NCI-H1436 (cell line): ENCODE results near the gene GLCE.
A peak's percentile ranks its signal among the peaks of the same experiment; 100 is the strongest.
"Not testable (repeated sequence)": the region's sequence is repeated elsewhere in the genome, so short reads cannot be mapped to it uniquely, and the experiment has no call there.

Source experiments
- DNase-seq: peaks from one replicate; lab custom pipeline; 2025; lab: John Stamatoyannopoulos, UW

The GLCE gene

GRCh38 chr15:69275074-69275670 is 114.7 kb downstream of the GLCE start:
- no peak for DNase-seq

DNA sequence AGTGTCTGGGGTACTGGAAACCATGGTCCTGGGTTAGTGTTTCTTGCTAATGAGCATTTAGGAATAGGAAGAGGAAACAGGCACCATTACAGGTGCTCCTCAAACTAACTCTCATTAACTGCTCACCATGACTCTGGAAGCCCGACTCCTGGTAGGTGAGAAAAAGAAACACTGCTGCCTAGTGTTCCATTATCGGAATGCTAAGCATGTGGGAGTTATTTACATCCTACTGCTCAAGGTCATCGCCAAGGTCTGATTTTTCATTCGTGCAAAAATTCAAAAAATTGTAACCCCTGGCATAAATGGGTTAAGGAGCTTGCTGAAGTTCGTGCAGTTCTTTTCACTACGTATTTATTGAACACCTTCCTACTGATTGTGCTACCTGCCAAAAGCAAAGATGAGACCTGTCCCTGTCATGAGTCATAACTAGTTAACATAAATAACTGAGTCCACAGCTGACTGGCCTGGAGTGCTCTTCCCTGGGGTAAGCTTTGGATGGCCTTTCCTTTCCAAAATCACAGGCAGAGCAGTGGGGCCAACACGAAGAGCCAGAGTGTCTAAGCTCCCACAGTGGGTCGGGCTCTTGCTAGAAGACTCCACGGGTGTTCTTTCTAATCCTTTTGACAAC is 115.6 kb downstream of the GLCE start:
- DNase-seq = no peak

DNA sequence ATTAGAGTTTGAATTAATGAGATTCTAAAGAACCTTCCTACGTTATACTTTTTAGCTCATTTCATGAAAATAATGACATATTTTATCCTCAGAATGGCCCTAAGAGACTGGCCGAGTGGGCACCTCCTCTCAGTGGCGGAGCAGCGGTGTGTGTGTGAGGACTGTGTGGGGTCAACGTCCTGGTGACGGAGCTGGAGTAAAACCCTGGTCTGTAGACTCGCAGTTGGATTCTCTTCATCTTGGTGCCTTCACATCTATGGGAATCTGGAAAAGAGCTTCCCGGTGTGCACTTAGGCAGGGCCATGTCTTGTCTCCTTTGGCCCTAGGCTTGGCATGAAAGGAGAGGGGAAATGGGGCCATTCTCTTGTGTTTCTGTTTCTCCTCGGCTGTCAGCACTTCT is 116.9 kb downstream of the GLCE start:
- DNase-seq = no peak

DNA sequence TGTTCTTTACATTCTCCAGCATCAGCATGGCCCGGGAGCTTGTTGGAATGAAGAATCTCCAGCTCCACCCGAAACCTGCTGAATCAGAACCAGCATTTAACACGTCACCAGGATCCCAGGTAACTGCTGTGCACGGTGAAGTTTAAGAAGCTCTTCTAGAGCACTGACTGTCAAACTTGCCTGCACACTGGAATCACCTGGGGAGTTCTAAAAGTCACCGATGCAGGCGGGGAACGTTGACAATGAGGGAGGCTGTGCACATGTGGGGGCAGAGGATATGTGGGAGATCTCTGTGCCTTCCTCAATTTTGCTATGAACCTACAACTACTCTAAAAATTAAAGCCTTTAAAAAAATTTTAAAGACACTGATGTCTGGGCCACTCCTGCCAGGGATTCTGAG is 119.2 kb downstream of the GLCE start:
- no peak for DNase-seq

DNA sequence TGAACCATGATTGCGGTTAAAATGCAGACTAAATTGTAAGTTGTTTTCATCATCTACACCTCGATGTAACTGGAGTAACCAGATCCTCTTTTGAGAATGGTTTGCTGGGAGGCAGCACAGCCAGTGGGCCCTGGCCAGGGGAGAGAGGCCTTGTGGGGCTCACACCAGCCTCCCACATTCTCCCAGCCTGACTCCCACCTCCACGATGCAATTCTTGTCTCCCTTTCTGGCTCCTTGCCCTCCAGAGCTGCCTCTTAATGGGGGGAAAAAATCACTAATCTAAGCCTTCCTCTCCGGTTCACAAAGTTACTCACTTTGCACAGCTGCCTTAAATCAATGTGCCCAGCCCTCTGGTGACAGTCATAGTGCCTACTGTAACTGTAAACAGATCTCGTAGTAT is 120.3 kb downstream of the GLCE start:
- DNase-seq = no peak

DNA sequence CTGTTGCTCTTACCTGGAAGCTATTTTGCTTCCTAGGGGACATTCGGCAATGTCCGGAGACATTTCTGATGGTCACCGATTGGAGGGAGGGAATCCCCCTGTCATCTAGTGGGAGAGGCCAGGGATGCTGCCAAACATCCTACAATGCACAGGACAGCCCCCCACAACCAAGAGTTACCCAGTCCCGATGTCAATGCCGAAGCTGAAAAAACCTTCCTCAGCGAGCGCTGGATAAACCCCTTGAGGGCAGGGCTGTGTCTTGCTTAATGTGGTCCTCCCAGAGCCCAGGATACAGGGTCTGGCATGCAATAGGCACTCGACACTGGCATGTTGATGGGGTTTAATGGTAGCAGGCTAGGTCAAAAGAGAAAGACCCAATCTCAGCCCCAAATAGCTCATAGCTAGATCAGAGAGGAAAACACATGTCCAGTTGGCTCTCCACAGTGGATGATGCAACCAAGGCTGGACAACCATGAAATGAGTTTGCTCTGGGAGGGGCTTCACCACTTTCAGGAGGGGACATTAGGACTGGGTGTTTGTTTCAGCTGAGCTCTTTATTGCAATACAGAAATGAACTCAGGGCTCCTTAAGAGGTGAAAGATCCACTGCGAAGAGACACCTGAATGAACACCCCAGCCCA is 121.8 kb downstream of the GLCE start:
- no peak for DNase-seq

DNA sequence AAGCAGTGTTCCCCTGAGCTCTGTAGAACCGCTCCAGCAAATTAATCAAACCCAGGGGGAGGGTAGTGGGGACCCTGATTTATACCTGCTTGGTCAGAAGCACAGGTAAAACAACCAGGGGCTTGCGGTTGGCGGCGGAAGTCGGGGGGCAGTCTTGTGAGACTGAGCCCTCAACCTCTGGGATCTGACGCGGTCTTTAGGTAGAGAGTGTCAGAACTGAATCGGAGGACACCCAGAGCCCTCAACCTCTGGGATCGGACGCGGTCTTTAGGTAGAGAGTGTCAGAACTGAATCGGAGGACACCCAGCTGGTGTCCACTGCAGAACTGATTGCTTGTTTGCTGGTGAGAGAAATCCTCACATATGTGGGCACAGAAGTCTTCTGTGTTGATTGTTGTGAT is 125.4 kb downstream of the GLCE start:
- DNase-seq = no peak

GRCh38 chr15:69288011-69288410 is 127.6 kb downstream of the GLCE start:
- DNase-seq = no peak

DNA sequence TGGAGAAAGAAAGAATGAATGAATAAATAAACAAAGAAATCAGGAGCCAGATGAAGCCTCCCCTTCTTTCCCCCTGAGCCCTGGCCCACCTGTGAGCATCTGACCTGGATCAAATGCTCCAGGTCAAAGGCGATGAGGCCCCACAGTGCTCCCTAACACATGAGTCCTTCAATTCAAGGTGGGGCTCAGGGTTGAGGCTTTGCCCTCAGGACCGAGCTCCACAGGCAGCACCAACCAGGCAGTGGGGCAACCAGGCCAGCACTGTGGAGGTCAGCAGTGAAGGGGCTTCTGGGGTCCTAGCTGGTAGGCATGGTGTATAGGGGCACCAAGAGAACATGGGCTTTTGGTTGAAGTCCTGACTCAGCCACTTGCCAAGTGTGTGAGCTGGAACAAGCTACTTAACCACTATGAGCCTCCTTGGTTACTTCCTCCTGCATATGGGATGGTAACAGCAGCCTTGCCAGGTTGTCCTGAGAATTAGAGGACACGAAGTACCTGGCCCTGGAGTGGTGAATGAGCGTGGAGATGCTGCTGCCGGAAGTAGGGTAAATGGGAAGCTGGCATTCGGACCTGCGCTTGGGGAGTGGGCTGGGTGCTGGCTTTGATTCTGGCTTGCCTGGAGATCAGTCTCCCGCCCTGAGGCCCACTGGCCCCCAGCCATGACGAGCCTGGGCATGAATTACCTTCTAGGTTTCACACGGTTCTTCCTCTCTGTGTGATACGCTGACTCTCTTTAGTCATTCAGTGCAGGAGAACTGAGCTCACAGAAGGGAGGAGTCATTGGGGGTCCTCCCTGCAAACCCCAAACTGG is 128.3 kb downstream of the GLCE start:
- no peak for DNase-seq

DNA sequence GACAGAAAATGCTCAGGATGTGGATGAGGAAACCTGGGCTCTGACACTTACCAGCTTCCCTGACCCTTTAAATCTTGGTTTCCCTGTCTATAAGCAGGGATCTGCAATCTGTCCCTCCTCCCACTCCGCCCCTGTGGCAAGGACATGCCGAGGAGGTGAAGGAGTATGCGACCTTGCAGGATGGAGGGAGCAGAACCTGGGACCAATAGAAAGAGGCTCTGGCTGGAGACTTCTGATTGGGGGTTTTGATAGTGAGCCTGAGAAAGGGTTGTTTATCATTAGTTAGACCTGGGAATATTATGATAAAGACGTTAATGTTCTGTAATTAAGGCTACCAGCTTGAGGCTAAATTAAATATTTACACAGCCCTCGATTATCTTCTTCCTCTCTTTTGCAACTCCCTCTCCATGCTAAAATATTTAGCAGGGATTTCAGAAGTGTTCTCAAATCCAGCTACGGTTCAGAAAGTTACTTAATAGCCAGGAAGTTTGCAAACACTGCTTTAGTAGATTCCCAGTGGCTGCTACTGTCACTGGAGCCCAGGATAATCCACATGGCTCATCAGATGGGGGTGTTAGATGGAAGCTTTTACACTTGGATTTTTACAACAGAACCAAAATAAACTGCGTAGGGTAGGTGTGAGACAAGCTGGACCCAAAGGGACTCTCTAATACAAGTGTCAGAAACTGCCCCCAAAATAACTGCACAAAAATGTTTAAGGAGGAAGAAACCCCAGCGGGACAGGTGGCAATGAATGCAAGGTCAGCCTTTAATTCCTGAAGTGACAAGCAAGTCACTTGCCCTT is 129.1 kb downstream of the GLCE start:
- no peak for DNase-seq

- no peak for DNase-seq
These were observed 130.1 kb downstream of the GLCE start for GRCh38 chr15:69290346-69291164.

DNA sequence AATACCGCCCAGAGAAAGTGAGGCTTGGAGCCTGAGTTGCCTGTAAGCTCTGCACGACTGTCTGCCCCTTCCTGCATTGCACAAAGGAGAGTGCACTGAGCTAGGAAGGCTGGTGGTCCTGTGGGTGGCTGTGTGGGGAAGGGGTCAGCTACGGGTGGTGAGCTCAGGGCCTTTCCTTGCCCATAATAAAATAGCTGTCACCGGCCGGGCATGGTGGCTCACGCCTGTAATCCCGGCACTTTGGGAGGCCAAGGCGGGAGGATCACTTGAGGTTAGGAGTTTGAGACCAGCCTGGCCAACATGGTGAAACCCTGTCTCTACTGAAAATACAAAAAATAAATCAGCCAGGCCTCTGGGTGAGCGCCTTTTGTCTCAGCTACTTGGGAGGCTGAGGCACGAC is 131.2 kb downstream of the GLCE start:
- not testable (repeated sequence) for DNase-seq

GRCh38 chr15:69292826-69293420 is 132.5 kb downstream of the GLCE start:
- no peak for DNase-seq

DNA sequence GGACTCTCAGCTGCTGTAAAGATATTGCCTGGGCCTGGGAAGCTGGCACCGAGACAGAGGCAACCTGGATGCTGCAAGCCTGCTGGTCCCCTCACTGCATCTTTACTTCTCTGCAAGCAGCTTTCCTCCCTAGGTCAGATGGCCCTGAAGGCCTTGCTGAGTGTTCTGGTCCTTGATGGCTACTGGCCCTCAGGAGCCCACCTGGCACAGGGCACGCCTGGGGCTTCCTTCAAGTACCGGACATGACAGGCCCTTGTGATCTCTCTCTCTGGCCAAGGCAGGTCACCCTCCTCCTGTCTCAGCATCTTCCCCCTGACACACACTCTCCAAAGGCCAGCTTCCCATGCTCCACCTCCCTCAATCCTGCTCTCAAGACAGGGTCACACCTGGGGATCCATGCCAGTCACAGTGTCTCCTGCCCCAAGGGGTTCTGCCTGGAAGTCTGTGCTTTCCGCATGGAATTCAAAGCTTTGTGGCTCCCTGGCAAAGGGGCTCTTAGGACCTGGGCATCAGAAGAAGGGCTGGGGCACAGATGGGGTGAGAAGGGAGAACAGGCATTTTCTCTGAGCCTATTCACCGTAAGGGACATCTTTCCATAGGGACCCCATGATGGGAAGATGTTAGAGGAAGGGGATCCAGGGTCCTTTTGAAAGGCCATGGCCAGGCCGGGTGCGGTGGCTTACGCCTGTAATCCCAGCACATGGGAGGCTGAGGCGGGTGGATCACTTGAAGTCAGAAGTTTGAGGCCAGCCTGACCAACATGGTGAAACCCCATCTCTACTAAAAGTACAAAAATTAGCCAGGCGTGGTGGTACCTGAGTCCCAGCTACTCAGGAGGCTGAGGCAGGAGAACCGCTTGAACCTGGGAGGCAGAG is 133.5 kb downstream of the GLCE start:
- DNase-seq = no peak

- no peak for DNase-seq
These were observed 136.2 kb downstream of the GLCE start for GRCh38 chr15:69296606-69297005.

DNA sequence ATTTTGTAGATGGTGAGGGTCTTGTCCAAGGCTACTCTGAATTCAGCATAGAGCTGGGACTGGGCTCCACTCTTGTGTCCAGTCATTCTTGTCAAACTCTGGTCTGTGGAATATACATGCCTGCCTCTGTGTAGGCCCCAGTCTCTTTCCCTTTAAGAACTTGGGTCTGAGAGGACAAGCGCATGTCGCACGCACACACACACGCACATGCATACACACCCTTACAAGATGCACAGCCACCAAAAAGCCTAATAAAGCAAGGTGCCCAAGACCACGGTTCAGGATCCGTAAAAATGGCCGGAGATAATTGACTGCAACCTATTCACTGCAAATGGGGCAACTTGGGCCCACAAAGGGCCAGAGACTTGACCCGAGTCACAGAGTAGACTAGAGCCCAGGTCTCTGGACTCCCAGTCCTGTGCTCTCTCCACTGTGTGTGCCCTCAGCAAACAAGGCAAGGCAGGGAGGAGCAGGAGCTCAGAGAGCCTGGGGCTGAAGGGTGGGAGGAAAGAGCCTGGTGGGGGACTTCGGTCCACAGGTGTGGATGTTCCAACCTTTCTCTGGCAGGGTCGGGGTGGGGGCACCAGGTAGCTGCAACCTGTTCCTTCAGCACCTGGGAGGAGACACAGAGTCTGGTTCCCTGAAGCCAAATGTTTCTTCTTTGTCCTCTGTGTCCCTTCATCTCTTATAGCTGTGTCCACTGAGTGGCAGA is 137.4 kb downstream of the GLCE start:
- DNase-seq = no peak

DNA sequence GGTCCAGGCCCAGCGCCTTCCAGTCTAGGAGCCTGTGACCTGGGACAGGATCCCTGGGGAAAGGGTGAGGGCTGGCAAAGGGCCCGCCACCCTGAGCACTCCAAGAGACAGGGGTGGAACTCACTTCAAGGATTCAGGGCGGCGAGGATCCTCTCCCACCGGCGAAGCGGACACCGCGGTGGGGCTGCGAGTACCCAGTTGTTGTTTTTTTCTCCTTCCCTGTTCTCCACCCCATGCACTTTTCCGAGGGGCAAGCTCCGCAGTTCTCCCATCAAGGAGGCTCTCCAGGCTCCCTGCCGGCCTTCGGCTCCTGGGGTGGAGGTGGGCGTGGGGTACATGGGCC is 137.9 kb downstream of the GLCE start:
- DNase-seq = no peak

GRCh38 chr15:69298697-69299441 is 138.4 kb downstream of the GLCE start, which contains the start of gene PAQR5:
PAQR5 (plus strand) TSS chr15:69298912; CDS start chr15:69360081, 61,169 bp downstream.
- peak; percentile 30 for DNase-seq
